ENCODE results near the gene UTP11. TPM values are rescaled to one million over a fixed set of nuclear protein-coding genes. Genes with fewer than 3 reads are reported as not detected.

UTP11 gene
- total RNA-seq, 6 experiments from 2014 or later, result 41.4 to 57.1 (median 49.2) TPM

DNA sequence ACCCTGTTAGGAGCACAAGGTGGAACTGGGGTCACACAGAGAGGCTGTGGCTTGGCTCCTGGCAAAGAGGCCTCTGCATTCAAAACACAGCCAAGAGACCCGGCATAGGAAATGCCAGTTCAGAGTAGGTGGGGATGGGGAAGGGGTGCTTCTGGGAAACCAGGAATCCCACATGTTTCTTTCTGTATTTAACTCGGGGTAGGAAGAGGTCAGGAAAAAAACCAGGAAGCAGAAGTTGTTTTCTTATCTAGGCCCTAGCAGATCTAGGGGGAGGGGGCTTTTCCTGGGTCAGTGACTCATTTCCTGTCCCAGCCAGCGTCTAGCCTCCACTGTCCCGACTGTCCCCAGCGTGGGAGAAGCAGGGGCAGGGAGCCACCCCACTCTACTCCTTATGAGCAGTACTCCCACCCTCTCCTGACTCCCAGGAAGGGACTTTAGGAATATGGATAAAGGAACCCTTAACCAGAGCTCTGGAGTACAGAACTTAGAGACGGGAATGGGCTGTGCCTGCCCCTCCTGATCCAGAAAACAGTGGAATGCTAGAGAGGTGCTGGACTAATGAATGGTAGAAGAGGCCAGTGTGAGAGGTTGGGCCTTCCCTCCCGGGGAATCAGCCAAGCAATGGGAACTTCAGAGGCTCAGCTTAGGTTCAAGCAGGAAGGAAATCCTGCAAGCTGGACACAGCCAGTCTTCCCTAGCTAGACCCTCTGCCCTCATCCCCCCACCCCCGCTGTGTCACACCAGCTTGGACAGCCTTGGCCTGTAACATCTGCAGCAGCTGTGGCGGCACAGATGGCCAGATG is 12.9 kb upstream of the UTP11 start:
- H3K27ac Mint-ChIP-seq, result peak overlapping the region; percentile 97
- peaks cover 25% of the 10 kb centered on the region for H3K36me3 Mint-ChIP-seq (ENCODE audit: low read depth)
- H3K27me3 Mint-ChIP-seq (ENCODE audit: insufficient read depth), result peaks cover 2% of the 10 kb centered on the region; the same call in 1 of the 2 replicates
- no peaks in the 10 kb centered on the region for H3K9me3 Mint-ChIP-seq
- DNase-seq, result peak; percentile 50
- peaks cover 80% of the 10 kb centered on the region for H3K4me1 Mint-ChIP-seq (ENCODE audit: low read depth)
- TF ChIP-seq, protein P1, sequence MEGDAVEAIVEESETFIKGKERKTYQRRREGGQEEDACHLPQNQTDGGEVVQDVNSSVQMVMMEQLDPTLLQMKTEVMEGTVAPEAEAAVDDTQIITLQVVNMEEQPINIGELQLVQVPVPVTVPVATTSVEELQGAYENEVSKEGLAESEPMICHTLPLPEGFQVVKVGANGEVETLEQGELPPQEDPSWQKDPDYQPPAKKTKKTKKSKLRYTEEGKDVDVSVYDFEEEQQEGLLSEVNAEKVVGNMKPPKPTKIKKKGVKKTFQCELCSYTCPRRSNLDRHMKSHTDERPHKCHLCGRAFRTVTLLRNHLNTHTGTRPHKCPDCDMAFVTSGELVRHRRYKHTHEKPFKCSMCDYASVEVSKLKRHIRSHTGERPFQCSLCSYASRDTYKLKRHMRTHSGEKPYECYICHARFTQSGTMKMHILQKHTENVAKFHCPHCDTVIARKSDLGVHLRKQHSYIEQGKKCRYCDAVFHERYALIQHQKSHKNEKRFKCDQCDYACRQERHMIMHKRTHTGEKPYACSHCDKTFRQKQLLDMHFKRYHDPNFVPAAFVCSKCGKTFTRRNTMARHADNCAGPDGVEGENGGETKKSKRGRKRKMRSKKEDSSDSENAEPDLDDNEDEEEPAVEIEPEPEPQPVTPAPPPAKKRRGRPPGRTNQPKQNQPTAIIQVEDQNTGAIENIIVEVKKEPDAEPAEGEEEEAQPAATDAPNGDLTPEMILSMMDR (IDR thresholded peaks at IDR 0.05), result no peak
- H3K4me3 Mint-ChIP-seq, result peak overlapping the region; percentile 82

DNA sequence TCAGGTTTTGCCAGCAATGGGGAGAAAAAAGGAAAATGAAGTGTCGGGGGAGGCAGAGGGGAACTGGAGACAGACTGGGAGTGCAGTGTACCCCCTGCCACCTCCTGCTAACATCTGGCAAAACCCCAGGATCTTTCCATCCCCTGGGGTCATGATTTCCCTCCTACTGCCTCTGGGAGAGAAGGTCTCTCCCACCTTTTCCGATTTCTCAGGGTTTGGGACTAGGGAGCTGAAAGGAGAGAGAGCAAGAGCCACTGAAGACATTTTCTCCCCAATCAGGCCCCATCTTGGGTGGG is 12.4 kb upstream of the UTP11 start:
- TF ChIP-seq, protein P1 (IDR thresholded peaks at IDR 0.05), result no peak
- H3K36me3 Mint-ChIP-seq (ENCODE audit: low read depth), result peaks cover 20% of the 10 kb centered on the region
- no peak for DNase-seq
- peaks cover 76% of the 10 kb centered on the region for H3K4me1 Mint-ChIP-seq (ENCODE audit: low read depth)
- peak overlapping the region; percentile 97 for H3K27ac Mint-ChIP-seq
- H3K4me3 Mint-ChIP-seq, result peak overlapping the region; percentile 82
- peaks cover 2% of the 10 kb centered on the region; the same call in 1 of the 2 replicates for H3K27me3 Mint-ChIP-seq (ENCODE audit: insufficient read depth)
- H3K9me3 Mint-ChIP-seq, result no peaks in the 10 kb centered on the region

DNA sequence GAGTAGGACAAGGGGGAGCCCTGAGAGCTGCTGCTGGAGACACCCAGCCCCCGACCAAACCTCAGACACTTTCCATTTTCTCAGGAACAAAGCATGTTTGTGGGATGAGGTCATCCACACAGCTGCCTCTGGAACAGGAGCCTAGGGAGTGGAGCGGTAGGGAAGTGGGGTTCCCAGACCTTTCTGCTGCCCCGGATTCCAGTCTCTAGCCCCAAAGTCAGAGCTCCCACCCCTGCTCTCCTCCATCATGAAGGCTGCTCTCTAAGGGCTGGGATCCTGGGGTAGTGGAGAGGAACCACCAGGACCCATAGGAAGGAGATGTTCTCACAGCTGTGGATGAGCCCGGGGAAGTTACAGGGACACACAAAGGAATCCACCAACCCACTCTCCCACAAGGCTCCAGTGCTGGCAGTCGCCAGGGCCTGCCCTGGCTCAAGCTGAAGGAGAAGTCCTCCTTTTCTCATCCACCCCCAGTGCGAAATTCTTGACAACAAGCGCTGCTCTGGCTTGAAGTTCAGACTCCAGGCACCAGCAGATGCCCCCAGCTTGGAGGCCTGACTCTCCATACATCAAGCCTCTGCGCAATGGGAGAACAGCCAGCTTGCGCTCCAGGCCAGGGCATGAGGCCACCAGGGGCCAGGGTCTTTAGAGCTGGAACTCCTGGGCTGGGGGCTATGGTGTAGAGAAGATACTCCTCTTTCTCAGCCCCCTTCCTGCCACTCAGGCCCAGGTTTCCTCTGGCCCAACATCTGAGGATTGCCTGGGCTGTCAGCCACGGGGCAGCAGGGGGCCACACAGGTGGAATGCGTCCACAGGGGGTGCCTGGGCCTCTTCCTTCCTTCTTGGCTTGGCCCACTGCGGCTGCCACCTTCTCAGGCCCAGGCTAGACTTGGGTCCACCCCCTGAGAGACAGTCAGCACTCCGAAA is 11.7 kb upstream of the UTP11 start:
- peaks cover 72% of the 10 kb centered on the region for H3K4me1 Mint-ChIP-seq (ENCODE audit: low read depth)

DNA sequence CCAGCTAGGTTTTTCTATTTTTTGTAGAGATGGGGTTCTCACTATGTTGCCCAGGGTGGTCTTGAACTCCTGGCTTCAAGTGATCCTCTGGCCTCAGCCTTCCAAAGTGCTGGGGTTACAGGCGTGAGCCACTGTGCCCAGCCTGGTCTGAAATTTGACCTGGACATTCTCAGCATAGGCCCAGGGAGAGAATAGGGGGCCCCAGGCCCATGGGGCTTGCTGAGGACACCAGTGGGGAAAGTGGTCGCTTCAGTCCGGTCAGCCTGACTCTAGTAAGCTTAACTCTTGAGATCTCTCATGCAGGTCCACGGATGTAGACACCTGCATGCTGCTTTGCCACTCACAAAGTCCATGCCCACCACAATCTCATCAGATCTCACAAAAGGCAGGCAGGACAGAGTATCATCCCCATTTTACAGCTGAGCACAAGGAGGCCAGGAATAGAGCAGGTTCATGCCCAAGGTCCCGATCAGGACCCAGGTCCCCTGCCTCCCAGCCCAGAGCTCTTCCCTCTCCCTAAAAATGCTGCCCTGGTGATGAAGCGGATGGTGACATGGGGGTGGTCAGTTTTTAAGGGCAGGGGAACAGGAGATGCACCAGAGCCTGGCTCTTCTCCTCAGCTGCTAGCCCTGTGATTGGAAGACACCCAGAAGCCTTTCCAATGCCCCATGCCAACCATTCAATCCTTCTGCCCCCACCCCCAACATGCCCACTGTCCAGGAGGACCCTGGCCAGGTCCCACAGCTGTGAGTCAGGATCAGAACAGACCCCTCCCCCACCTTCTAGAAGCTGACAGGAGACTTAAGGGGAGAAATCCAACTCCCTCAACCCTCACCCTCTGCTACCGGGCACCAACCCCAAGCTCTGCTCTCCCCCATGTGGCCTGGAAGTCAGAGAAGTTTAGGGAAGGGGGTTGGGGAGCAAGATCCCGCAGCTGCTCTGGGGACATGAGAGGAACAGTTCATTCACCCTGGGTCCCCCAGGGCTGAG is 9.0 kb upstream of the UTP11 start:
- H3K36me3 Mint-ChIP-seq (ENCODE audit: low read depth), result 0 out of 2 replicates have a peak, but pooled peaks cover 2% of the 10 kb centered on the region
- no peaks in the 10 kb centered on the region for H3K9me3 Mint-ChIP-seq
- peak overlapping the region; percentile 69 for H3K27ac Mint-ChIP-seq
- TF ChIP-seq, protein P1 (IDR thresholded peaks at IDR 0.05), result no peak
- H3K4me3 Mint-ChIP-seq, result peak overlapping the region; percentile 91
- H3K27me3 Mint-ChIP-seq (ENCODE audit: insufficient read depth), result no peaks in the 10 kb centered on the region
- no peak for DNase-seq
- peaks cover 53% of the 10 kb centered on the region for H3K4me1 Mint-ChIP-seq (ENCODE audit: low read depth)

More for the DNA sequence above, 11.7 kb upstream of the UTP11 start:
- Mint-ChIP-seq H3K27ac (peak overlapping the region; percentile 97), H3K27me3 (ENCODE audit: insufficient read depth) (peaks cover 2% of the 10 kb centered on the region; the same call in 1 of the 2 replicates), H3K36me3 (ENCODE audit: low read depth) (peaks cover 20% of the 10 kb centered on the region), H3K4me3 (peak overlapping the region; percentile 82), H3K9me3 (no peaks in the 10 kb centered on the region)
- TF ChIP-seq, protein P1 (IDR thresholded peaks at IDR 0.05), result no peak; the same call in 1 of the 2 replicates
- DNase-seq, result peak; percentile 65

Data from HFFc6 (cell line).